ENCODE measurements around the gene EPHB2.

The EPHB2 gene

GRCh38 chr1:22801761-22802160, 91.1 kb downstream of the EPHB2 start:
- H3K4me3 ChIP-seq (ENCODE audit: low read depth, low read length) = no peak overlapping the region
- H3K36me3 ChIP-seq (ENCODE audit: control insufficient read depth, insufficient read depth, low read length) = peaks cover 5% of the 10 kb centered on the region
- H3K9ac ChIP-seq (ENCODE audit: low read depth, low read length) = no peak overlapping the region
- no peaks in the 10 kb centered on the region for H3K27me3 ChIP-seq (ENCODE audit: control insufficient read depth, insufficient read depth, low read length)
- peaks cover 16% of the 10 kb centered on the region for H3K4me1 ChIP-seq (ENCODE audit: control insufficient read depth, insufficient read depth, low read length)
- no peaks in the 10 kb centered on the region for H3K9me3 ChIP-seq (ENCODE audit: control insufficient read depth, insufficient read depth, low read length)

GRCh38 chr1:22803833-22804232, 93.2 kb downstream of the EPHB2 start:
- Histone ChIP-seq H3K4me1 (ENCODE audit: control insufficient read depth, insufficient read depth, low read length) (peaks cover 16% of the 10 kb centered on the region), H3K4me3 (ENCODE audit: low read depth, low read length) (no peak overlapping the region), H3K9ac (ENCODE audit: low read depth, low read length) (no peak overlapping the region), H3K9me3 (ENCODE audit: control insufficient read depth, insufficient read depth, low read length) (no peaks in the 10 kb centered on the region), H3K27me3 (ENCODE audit: control insufficient read depth, insufficient read depth, low read length) (no peaks in the 10 kb centered on the region), H3K36me3 (ENCODE audit: control insufficient read depth, insufficient read depth, low read length) (peaks cover 5% of the 10 kb centered on the region)

GRCh38 chr1:22804406-22804805, 93.8 kb downstream of the EPHB2 start:
- H3K4me1 ChIP-seq (ENCODE audit: control insufficient read depth, insufficient read depth, low read length) = peaks cover 16% of the 10 kb centered on the region
- H3K4me3 ChIP-seq (ENCODE audit: low read depth, low read length) = no peak overlapping the region
- H3K27me3 ChIP-seq (ENCODE audit: control insufficient read depth, insufficient read depth, low read length) = no peaks in the 10 kb centered on the region
- no peak overlapping the region for H3K9ac ChIP-seq (ENCODE audit: low read depth, low read length)
- no peaks in the 10 kb centered on the region for H3K9me3 ChIP-seq (ENCODE audit: control insufficient read depth, insufficient read depth, low read length)
- peaks cover 5% of the 10 kb centered on the region for H3K36me3 ChIP-seq (ENCODE audit: control insufficient read depth, insufficient read depth, low read length)

DNA sequence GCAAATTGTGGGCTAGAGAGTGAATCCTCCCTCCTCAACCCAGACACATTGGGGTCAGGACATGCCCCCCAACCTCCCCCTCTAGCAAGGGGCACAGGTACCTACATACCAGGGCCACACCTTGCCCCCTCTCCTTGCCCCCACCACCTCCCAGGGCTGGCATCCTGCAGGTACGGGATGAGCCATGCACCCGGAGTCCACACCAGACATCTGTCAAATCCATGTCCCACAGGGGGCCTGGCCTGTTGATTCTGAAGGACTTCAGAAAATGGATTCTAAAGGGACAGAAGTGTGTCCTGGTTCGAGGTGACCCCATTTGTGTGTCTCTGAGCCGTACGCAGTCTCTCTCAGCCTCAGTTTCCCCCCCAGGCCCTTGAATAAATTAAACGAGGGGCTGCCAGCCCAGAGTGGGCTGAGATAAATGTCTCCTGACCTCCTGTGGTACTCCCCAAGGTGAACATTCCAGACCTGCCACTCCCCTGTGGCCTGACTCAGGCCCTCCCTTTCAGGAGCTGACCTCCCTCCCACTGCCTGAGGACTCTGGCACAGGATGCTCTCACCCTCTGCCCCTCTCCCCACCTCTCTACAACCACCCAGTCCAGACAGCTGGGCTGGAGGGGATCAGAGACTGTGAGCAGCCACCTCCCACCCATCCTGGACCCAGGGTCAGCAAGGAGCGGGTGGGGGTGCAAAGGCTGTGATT, 94.5 kb downstream of the EPHB2 start:
- H3K36me3 ChIP-seq (ENCODE audit: control insufficient read depth, insufficient read depth, low read length) = peaks cover 2% of the 10 kb centered on the region
- no peaks in the 10 kb centered on the region for H3K27me3 ChIP-seq (ENCODE audit: control insufficient read depth, insufficient read depth, low read length)
- peaks cover 16% of the 10 kb centered on the region for H3K4me1 ChIP-seq (ENCODE audit: control insufficient read depth, insufficient read depth, low read length)
- H3K9me3 ChIP-seq (ENCODE audit: control insufficient read depth, insufficient read depth, low read length) = no peaks in the 10 kb centered on the region
- H3K4me3 ChIP-seq (ENCODE audit: low read depth, low read length) = no peak overlapping the region
- no peak overlapping the region for H3K9ac ChIP-seq (ENCODE audit: low read depth, low read length)

- no peaks in the 10 kb centered on the region for H3K36me3 ChIP-seq (ENCODE audit: control insufficient read depth, insufficient read depth, low read length)
- no peak overlapping the region for H3K4me3 ChIP-seq (ENCODE audit: low read depth, low read length)
- H3K27me3 ChIP-seq (ENCODE audit: control insufficient read depth, insufficient read depth, low read length) = no peaks in the 10 kb centered on the region
- H3K9ac ChIP-seq (ENCODE audit: low read depth, low read length) = no peak overlapping the region
- H3K9me3 ChIP-seq (ENCODE audit: control insufficient read depth, insufficient read depth, low read length) = no peaks in the 10 kb centered on the region
- H3K4me1 ChIP-seq (ENCODE audit: control insufficient read depth, insufficient read depth, low read length) = peaks cover 16% of the 10 kb centered on the region
Observed at GRCh38 chr1:22805672-22806038, 95.0 kb downstream of the EPHB2 start.

GRCh38 chr1:22806584-22806983, 95.9 kb downstream of the EPHB2 start:
- H3K4me3 ChIP-seq (ENCODE audit: low read depth, low read length) = no peak overlapping the region
- no peaks in the 10 kb centered on the region for H3K27me3 ChIP-seq (ENCODE audit: control insufficient read depth, insufficient read depth, low read length)
- no peaks in the 10 kb centered on the region for H3K9me3 ChIP-seq (ENCODE audit: control insufficient read depth, insufficient read depth, low read length)
- peaks cover 16% of the 10 kb centered on the region for H3K4me1 ChIP-seq (ENCODE audit: control insufficient read depth, insufficient read depth, low read length)
- no peak overlapping the region for H3K9ac ChIP-seq (ENCODE audit: low read depth, low read length)
- no peaks in the 10 kb centered on the region for H3K36me3 ChIP-seq (ENCODE audit: control insufficient read depth, insufficient read depth, low read length)

DNA sequence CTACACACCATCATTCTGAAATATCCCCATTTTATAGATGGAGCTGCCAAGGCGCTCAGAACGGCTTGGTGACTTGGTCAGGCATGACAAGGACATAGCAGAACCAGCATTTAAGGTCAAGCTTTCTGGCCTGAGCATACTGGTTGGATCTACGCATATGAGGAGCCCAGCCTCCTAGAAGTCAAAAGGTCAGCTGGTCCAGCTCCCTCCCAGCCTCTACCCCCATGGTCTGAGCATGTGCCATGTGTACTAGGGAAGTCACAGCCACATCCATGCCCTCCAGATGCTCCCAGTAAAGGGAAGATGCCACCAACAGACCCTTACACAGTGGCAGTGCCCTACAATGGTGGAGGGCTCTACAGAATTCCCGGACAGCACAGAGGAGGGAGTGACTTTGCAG, 96.7 kb downstream of the EPHB2 start:
- H3K4me1 ChIP-seq (ENCODE audit: control insufficient read depth, insufficient read depth, low read length) = peaks cover 16% of the 10 kb centered on the region
- H3K4me3 ChIP-seq (ENCODE audit: low read depth, low read length) = no peak overlapping the region
- no peaks in the 10 kb centered on the region for H3K27me3 ChIP-seq (ENCODE audit: control insufficient read depth, insufficient read depth, low read length)
- H3K9me3 ChIP-seq (ENCODE audit: control insufficient read depth, insufficient read depth, low read length) = no peaks in the 10 kb centered on the region
- H3K9ac ChIP-seq (ENCODE audit: low read depth, low read length) = no peak overlapping the region
- no peaks in the 10 kb centered on the region for H3K36me3 ChIP-seq (ENCODE audit: control insufficient read depth, insufficient read depth, low read length)

DNA sequence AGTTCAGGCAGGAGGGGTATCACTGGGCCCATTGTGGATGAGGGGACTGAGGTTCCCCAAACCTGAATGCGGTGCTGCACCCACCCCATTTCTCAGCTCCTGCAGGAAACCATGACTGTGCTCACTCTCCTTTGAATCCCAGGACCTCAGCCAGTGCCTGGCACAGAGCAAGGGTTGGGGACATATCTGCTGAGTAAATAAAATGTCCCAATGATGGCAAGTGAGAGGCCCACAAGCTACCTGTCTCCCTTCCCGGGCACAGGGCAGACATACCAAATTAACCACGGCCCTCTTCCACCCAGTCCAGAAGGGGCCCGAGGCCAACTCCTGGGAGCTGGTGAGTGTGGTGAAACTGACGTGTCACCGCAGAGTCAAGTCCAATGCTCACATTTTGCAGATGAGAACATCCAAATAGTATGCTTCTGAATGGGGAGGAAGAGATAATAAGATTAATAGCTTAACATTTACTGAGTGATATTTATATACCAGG, 97.6 kb downstream of the EPHB2 start:
- H3K36me3 ChIP-seq (ENCODE audit: control insufficient read depth, insufficient read depth, low read length) = no peaks in the 10 kb centered on the region
- H3K9ac ChIP-seq (ENCODE audit: low read depth, low read length) = no peak overlapping the region
- H3K4me1 ChIP-seq (ENCODE audit: control insufficient read depth, insufficient read depth, low read length) = peaks cover 16% of the 10 kb centered on the region
- H3K9me3 ChIP-seq (ENCODE audit: control insufficient read depth, insufficient read depth, low read length) = no peaks in the 10 kb centered on the region
- H3K4me3 ChIP-seq (ENCODE audit: low read depth, low read length) = no peak overlapping the region
- no peaks in the 10 kb centered on the region for H3K27me3 ChIP-seq (ENCODE audit: control insufficient read depth, insufficient read depth, low read length)

DNA sequence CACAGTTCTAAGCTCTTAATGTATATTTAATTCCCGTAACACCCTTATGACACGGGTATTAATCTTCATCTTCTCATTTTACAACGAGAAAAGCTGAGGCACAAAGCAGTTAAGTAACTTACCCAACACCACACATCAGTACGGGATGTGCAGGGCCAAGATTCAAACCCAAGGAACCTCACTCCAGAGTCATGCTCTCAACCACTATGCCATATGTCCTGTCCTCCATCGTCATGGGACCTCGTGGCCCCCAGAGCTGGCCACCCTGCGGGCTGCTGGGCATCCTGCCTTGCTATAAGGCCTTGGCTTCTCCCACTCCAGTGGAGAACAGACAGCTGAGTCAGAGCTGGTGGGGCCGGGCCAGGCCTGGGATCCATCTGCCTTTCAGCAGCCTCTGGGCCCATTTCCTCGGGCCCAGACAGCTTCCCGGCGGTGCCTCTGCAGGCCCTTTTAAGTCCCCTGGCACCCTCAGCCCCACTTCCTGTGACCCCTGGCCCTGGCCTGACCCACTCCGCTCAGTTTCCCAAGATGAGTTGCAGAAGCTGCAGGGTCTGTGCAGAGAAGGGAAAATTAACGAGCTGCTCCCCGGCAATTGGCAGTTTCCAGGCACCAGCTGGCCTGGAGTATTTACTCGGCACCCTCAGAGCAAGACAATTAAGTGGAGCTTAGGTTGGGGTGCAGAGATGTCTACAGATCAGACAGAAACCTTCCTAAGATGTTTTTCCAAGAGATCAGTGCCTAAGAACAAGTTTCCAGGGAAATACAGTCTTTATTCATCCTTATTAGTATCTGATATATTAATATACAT, 98.2 kb downstream of the EPHB2 start:
- Histone ChIP-seq H3K36me3 (ENCODE audit: control insufficient read depth, insufficient read depth, low read length) (no peaks in the 10 kb centered on the region), H3K9ac (ENCODE audit: low read depth, low read length) (no peak overlapping the region), H3K4me3 (ENCODE audit: low read depth, low read length) (no peak overlapping the region), H3K9me3 (ENCODE audit: control insufficient read depth, insufficient read depth, low read length) (no peaks in the 10 kb centered on the region), H3K27me3 (ENCODE audit: control insufficient read depth, insufficient read depth, low read length) (no peaks in the 10 kb centered on the region), H3K4me1 (ENCODE audit: control insufficient read depth, insufficient read depth, low read length) (peaks cover 16% of the 10 kb centered on the region)

DNA sequence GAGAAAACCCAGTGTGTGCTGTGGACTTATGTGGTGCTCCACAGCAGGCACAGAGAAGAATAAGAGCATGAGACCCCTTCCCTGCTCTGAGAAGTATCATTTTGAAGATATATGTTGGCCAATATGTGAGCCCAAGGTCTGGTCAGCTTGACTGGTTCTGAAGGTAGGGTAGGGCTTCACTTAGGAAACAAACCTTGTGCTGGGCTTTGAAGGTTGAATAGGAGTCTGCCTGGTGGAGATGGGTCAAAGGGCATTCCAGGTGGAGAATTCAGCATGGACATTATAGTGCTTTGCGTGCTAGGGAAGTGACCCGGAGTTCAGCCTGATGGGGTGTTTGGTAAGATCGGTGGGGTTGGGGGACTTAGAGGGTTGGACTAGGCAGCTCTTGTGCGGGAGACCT, 99.1 kb downstream of the EPHB2 start:
- Histone ChIP-seq H3K4me3 (ENCODE audit: low read depth, low read length) (no peak overlapping the region), H3K36me3 (ENCODE audit: control insufficient read depth, insufficient read depth, low read length) (no peaks in the 10 kb centered on the region), H3K27me3 (ENCODE audit: control insufficient read depth, insufficient read depth, low read length) (no peaks in the 10 kb centered on the region), H3K9ac (ENCODE audit: low read depth, low read length) (no peak overlapping the region), H3K4me1 (ENCODE audit: control insufficient read depth, insufficient read depth, low read length) (peaks cover 13% of the 10 kb centered on the region), H3K9me3 (ENCODE audit: control insufficient read depth, insufficient read depth, low read length) (no peaks in the 10 kb centered on the region)

GRCh38 chr1:22810378-22810777, 99.7 kb downstream of the EPHB2 start:
- Histone ChIP-seq H3K4me1 (ENCODE audit: control insufficient read depth, insufficient read depth, low read length) (peaks cover 7% of the 10 kb centered on the region), H3K4me3 (ENCODE audit: low read depth, low read length) (no peak overlapping the region), H3K9me3 (ENCODE audit: control insufficient read depth, insufficient read depth, low read length) (no peaks in the 10 kb centered on the region), H3K27me3 (ENCODE audit: control insufficient read depth, insufficient read depth, low read length) (no peaks in the 10 kb centered on the region), H3K9ac (ENCODE audit: low read depth, low read length) (no peak overlapping the region), H3K36me3 (ENCODE audit: control insufficient read depth, insufficient read depth, low read length) (no peaks in the 10 kb centered on the region)

Measured in iPS-15b (cell line).